Measurements from ENCODE around the gene MAPKBP1. TPM values are rescaled to one million over a fixed set of nuclear protein-coding genes. Genes with fewer than 3 reads are reported as not detected.

Gene MAPKBP1
- total RNA-seq, 1 experiment from 2014 or later = 13.7 TPM

GRCh38 chr15:41841131-41841530 is 66.8 kb downstream of the MAPKBP1 start:
- H3K9ac ChIP-seq (ENCODE audit: extremely low read depth, insufficient read length, low read length) = no peak overlapping the region
- H3K4me2 ChIP-seq (ENCODE audit: insufficient read depth, insufficient read length, low read length) = no peak overlapping the region
- no peak overlapping the region for H3K4ac ChIP-seq (ENCODE audit: low read depth, low read length)
- H3K79me1 ChIP-seq (ENCODE audit: insufficient read depth, low read depth, low read length, poor library complexity, severe bottlenecking) = no peaks in the 10 kb centered on the region
- no peak overlapping the region for H3T11ph ChIP-seq (ENCODE audit: low read length)
- H3K9me3 Mint-ChIP-seq = no peaks in the 10 kb centered on the region
- no peaks in the 10 kb centered on the region for H3K79me2 ChIP-seq (ENCODE audit: insufficient read depth, low read length)
- no peaks in the 10 kb centered on the region for H3K23me2 ChIP-seq (ENCODE audit: insufficient read length, low read depth, low read length, poor library complexity, severe bottlenecking)
- H2BK5ac ChIP-seq (ENCODE audit: insufficient read length, low read length) = no peak overlapping the region
- no peak overlapping the region for H2BK15ac ChIP-seq (ENCODE audit: low read depth, low read length)
- H3K27ac Mint-ChIP-seq = peak overlapping the region in 1 of 3 experiments; percentile 36; a peak in 1 of 7 replicates
- no peak overlapping the region for H3K14ac ChIP-seq (ENCODE audit: insufficient read depth, low read length)
- H2AK5ac ChIP-seq (ENCODE audit: insufficient read length, low read length) = no peak overlapping the region
- no peak overlapping the region for H3K27ac ChIP-seq (ENCODE audit: insufficient read length, low read depth, low read length)
- H3K4me3 Mint-ChIP-seq = no peak overlapping the region
- H3K9me3 ChIP-seq (ENCODE audit: control insufficient read depth, low read depth, low read length) = no peaks in the 10 kb centered on the region
- no peak overlapping the region for H2BK12ac ChIP-seq (ENCODE audit: insufficient read length, low read depth, low read length)
- H2AFZ ChIP-seq (ENCODE audit: low read length) = no peak overlapping the region
- no peak overlapping the region for H3K23ac ChIP-seq (ENCODE audit: insufficient read length, low read depth, low read length)
- no peak overlapping the region for H4K91ac ChIP-seq (ENCODE audit: insufficient read length, low read depth, low read length)
- no peak overlapping the region for H4K8ac ChIP-seq (replicated peaks; ENCODE audit: insufficient read length, low read depth, low read length)
- H3K27me3 ChIP-seq (ENCODE audit: insufficient read depth, low read length) = no peaks in the 10 kb centered on the region
- no peaks in the 10 kb centered on the region for H3K4me1 Mint-ChIP-seq
- H4K20me1 ChIP-seq (ENCODE audit: control insufficient read depth, insufficient read depth, insufficient read length) = peaks cover 3% of the 10 kb centered on the region
- H3K36me3 Mint-ChIP-seq (ENCODE audit: insufficient read depth in 1 of 3, low read depth in 3 of 3) = peaks cover 5 to 15% (median 8%) of the 10 kb centered on the region in 3 experiments; a peak in 6 of 7 replicates
- no peak overlapping the region for H4K5ac ChIP-seq (ENCODE audit: insufficient read length, low read depth, low read length)
- H2BK120ac ChIP-seq (ENCODE audit: low read depth, low read length, poor library complexity, severe bottlenecking) = no peak overlapping the region
- H3K56ac ChIP-seq (ENCODE audit: insufficient read length, low read depth, low read length) = no peak overlapping the region
- no peak overlapping the region for H3K18ac ChIP-seq (ENCODE audit: insufficient read length, low read depth, low read length)
- DNase-seq = no peak
- TF ChIP-seq, protein P1, sequence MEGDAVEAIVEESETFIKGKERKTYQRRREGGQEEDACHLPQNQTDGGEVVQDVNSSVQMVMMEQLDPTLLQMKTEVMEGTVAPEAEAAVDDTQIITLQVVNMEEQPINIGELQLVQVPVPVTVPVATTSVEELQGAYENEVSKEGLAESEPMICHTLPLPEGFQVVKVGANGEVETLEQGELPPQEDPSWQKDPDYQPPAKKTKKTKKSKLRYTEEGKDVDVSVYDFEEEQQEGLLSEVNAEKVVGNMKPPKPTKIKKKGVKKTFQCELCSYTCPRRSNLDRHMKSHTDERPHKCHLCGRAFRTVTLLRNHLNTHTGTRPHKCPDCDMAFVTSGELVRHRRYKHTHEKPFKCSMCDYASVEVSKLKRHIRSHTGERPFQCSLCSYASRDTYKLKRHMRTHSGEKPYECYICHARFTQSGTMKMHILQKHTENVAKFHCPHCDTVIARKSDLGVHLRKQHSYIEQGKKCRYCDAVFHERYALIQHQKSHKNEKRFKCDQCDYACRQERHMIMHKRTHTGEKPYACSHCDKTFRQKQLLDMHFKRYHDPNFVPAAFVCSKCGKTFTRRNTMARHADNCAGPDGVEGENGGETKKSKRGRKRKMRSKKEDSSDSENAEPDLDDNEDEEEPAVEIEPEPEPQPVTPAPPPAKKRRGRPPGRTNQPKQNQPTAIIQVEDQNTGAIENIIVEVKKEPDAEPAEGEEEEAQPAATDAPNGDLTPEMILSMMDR (conservative IDR thresholded peaks at IDR 0.05) = no peak
- H3K4me1 ChIP-seq (ENCODE audit: insufficient read depth, low read length) = no peaks in the 10 kb centered on the region
- WGBS (ENCODE audit: extremely low coverage, insufficient read length, low lambda C conversion rate) = no CpG with 5 or more reads among the region's 10 CpGs
- H2BK20ac ChIP-seq (ENCODE audit: low read depth, low read length, poor library complexity, severe bottlenecking) = no peak overlapping the region
- no peaks in the 10 kb centered on the region for H3K27me3 Mint-ChIP-seq (ENCODE audit: low read depth)
